GM12872 (cell line): ENCODE data around the gene TRAF2.

ENCODE experiments used
- TF ChIP-seq, protein P1 (sequence below): IDR thresholded peaks from 3 replicates; pipeline ENCODE4 v1.5.1; 2011; ENCODE audit warnings: low read depth, mild to moderate bottlenecking, low read length, moderate library complexity; ENCODE audit not compliant: insufficient read depth

TRAF2 gene

DNA sequence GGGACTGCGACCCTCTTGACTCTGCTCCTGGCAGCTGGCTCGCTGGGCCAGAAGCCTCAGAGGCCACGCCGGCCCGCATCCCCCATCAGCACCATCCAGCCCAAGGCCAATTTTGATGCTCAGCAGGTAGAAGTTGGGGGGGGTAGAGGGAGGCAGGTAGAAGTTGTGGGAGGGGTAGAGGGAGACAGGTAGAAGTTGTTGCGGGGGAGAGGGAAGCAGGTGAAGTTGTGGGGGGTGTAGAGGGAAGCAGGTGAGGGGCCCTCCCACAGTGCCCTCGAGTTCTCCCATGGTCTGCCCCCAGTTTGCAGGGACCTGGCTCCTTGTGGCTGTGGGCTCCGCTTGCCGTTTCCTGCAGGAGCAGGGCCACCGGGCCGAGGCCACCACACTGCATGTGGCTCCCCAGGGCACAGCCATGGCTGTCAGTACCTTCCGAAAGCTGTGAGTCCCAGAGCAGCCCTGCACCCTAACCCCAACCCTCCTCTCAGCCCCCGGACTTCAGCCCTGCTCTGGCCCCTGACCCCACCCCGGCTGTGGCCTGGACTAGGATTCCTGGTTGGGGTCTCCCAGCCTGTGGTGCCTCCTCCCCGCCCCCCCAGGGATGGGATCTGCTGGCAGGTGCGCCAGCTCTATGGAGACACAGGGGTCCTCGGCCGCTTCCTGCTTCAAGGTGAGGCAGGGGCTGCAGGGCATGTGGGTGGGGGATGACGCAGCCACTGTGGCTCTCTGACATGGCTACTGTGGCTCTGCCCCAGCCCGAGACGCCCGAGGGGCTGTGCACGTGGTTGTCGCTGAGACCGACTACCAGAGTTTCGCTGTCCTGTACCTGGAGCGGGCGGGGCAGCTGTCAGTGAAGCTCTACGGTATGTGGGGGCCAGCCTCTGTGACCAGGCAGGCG lies 59.3 kb downstream of the TRAF2 start:
- TF ChIP-seq, protein P1, sequence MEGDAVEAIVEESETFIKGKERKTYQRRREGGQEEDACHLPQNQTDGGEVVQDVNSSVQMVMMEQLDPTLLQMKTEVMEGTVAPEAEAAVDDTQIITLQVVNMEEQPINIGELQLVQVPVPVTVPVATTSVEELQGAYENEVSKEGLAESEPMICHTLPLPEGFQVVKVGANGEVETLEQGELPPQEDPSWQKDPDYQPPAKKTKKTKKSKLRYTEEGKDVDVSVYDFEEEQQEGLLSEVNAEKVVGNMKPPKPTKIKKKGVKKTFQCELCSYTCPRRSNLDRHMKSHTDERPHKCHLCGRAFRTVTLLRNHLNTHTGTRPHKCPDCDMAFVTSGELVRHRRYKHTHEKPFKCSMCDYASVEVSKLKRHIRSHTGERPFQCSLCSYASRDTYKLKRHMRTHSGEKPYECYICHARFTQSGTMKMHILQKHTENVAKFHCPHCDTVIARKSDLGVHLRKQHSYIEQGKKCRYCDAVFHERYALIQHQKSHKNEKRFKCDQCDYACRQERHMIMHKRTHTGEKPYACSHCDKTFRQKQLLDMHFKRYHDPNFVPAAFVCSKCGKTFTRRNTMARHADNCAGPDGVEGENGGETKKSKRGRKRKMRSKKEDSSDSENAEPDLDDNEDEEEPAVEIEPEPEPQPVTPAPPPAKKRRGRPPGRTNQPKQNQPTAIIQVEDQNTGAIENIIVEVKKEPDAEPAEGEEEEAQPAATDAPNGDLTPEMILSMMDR, result no peak

DNA sequence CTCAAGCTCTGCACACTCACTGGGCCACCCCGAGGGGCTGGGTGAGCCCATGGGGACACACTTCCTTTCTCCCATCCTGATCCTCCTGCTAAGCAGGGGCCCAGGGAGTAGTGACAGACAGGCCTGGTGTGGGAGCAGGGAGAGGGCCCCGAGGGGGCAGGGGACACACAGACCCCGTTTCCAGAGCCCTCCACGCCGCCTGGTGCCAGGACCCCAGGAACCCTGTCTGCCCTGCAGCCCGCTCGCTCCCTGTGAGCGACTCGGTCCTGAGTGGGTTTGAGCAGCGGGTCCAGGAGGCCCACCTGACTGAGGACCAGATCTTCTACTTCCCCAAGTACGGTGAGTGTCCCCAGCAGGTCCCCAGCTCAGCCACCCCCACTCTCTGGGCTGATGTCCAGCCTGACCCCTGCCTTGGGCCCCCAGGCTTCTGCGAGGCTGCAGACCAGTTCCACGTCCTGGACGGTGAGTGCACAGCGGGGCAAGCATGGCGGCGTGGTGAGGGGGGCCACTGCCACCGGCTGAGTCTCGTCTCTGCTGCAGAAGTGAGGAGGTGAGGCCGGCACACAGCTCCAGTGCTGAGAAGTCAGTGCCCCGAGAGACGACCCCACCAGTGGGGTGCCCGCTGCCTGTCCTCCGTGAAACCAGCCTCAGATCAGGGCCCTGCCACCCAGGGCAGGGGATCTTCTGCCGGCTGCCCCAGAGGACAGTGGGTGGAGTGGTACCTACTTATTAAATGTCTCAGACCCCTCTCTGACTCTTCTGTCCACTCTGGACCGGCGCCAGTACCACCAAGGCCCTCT lies 60.1 kb downstream of the TRAF2 start:
- TF ChIP-seq, protein P1, result no peak

DNA sequence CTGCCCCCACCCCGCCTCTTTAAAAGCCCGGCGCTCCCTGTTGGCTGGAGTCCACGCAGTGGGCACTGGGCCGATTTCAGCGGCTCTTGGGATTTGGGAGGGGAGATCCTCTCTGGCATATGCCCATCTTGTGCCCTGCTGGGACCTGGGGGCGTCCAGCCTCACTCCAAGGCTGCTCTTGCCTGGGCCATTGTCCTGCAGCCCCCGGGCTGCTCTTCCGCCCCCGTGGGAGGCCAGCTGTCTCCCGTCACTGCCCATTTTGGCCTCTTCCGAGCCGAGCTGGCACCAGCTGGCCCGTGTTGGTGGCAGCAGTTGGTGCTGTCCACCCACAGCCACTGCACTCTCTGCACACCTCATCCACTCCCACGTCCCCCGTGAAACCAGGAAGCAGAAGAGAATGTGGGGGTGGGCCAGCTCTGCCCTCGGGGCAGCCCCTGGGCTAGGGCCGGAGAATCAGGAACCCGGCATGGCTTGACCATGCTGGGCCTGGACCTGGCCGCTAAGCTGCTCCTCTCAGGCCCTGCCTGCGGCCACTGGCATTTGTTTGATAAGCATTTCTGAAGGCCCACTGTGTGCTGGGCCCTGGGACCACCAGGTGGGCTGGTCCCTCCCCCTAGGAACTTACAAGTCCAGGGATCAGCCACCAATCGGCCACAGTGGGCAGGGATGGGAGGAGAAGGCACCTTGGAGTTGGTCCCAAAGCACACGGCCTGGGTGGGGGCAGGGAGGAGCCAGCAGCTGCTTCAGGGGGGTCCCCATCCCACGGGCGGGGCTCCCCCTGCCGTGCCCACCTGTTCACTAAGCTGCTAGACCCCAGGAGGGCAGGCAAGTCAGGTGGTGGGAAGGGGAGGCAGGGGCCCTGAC lies 60.9 kb downstream of the TRAF2 start:
- TF ChIP-seq, protein P1, result no peak

DNA sequence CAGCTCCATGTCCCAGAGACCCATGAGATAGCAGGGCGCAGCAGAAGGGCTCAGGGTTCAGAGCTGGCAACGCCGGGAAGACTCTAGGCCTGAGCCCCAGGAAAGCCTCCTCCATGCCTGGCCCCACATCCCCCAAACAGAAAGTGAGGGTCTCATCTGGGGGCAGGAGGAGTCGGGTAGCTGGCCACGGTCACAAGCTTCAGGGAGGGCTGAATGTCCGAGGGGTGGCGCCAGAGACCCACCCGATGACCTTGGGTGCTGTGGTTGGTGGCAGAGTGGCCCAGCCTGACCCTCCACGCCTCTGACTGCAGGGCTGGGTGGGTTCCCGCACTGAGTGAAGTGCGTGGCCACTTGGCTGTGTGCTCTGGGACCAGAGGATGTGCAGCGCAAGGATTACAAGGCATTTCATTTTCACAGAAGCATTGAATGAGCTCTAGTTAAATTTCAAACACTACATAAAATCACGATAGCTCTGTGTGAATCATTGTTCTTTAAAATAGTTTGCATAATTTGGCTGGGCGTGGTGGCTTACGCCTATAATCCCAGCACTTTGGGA lies 61.7 kb downstream of the TRAF2 start:
- TF ChIP-seq, protein P1, result peak; percentile 65

DNA sequence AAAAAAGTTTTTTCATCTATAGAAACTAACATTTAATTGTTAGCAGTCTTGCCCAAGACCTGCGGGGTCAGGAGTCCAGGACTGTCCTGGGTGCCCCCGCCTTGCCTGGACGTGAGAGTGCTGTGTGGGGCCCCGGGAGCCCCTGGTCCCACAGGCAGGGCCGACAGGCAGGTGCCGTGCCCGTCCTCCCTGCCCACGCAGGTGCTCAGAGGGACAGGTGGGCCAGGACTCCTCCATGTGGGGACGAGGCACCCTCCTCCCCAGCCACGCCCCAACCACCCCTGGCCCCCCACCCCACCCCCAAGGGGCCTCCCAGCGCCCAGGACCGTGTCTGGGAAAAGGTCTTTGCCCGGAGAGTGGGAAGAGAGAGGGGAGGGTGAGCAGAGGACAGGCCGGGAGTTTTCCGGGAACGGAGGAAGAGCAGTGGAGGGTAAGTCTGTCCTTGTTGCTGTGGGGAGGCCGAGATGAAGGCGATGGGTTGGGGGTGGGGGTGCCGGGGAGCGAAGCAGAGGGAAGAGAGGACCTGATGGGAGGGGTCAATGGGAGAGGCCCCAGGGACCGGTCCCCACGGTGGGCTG lies 63.0 kb downstream of the TRAF2 start:
- TF ChIP-seq, protein P1, result no peak

DNA sequence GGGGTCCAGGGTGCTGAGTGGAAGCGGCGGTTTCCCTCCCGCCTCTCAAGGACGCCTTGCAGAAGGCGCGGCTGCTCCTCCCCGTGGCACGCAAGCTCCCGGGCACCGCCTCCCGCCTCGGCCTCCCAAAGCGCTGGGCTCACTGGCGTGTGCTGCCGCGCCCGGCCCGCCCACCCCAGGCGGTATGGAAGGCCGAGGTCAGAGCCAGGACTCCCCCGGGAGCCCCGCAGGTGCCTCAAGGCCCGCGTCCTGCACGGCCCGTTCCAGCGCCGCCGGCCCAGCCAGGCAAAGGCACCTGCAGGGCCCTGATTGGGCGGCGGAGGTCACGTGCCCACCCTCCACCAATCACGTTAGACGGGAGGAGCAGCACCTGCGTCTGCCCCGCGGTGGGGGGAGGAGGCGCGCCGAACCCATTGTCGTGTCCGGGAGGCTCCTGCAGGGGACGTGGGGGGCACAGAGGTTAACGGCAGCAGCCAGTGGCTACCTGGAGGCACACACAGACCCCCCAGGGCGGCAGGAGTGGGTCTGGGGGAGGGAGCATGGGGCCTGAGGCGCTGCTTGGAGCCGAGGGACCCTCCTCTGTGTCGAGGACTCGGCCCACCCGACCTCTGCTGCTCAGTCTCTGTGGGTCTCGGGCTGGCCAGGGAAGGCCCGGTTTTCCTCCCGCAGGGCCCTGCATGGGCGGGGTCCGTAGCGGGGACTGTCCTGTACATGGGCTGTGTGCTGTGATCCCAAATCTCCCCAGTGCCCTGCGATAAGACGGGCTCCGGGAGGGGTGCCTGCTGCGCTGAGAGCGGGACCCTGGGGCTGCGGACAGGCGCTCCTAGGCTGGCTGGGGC lies 63.7 kb downstream of the TRAF2 start:
- TF ChIP-seq, protein P1, result peak; percentile 49
